ENCODE results near the gene EXOC4.

Gene EXOC4

DNA sequence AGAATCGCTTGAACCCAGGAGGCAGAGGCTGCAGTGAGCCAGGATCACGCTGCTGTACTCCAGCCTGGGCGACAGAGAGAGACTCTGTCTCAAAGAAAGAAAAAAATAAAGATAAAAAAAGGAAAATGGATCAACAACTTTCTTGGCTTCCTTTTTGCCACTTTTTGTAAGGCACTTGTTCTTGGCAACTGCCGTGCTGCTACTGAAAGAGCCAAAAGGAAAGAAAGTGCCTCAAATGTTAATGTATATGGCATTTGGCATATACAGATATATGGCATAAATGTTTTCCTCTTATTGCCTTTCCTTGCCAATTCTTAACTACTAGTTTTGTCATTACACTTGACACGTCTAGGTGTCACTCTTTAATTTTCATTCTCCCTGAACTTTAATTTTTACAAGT is 480.5 kb downstream of the EXOC4 start:
- DNase-seq: no peak

GRCh38 chr7:133735222-133735621 is 482.3 kb downstream of the EXOC4 start:
- no peak for DNase-seq

DNA sequence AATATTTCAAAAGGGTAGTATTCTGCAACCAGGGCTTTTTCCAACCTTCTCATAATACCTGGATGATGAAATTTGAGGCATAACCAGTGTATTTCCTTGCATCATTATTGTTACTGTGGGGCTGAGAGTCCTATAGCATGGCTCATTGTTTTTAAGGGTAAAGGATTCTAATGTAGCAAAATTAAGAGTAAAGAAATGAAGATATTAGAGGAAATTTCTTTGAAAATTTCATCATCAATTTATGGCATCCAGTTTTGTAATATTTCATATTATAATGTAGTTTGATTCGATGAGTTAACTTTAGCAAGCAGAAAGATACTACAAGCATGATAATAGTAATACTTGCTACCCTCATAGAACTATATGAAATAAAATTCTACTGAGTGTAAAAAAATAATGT is 486.9 kb downstream of the EXOC4 start:
- no peak for DNase-seq

DNA sequence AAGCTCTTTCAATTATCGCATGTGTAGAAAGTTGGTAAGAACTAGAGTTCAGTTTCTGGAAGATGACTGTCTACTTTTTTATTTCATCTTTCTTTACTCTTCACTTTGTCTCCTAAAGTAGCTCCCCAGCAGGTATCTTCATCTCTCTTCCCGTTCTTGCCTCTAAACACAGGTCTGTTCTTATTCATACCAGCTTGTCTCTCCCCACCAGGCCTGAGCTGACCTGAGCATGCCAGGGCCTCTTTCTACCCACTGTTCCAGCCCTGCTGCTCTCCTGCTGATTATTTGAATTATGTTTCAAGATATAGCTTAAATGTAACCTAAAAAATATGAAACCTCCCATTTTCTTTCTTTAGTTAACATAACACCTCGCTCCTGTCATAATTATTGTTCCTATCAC is 488.2 kb downstream of the EXOC4 start:
- DNase-seq: no peak

GRCh38 chr7:133741703-133742102 is 488.8 kb downstream of the EXOC4 start:
- no peak for DNase-seq

DNA sequence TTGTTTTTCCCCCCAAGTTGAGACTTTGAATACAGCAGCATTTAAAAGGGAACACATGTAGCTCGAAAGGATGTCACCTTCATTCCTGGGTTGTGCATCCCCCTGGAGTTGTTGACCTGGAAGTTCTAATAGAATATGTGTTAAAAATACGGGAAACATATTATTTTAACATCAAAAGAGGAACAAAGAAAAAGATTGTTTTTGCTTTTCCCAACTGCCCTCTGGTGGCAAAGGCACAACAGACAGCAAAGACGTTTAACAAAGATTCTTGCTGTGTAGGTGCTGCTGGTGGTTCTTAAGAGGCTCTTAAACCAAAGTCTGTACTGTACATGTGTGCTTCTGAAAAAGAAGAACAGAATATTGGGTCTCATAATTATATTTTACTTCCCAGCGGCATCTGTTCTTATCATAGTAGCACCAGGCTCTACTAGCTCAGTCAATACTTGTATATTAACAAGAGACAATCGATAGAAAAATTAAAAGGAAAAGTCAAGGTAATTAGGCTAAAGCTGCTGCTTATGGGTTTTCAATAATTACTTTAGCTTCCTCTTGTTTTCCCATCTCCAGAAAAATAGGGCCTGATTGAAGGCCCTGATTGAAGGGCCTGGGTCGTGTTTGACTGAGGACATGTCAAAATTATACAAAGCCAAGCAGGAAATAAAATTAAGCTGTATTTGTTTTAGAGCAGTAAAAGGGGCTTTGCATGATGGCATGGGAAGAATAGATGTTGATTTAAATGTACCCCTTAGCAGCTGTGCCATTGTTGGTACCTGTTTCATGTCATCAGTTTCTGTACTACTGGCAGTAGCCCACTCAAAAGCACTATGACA is 490.0 kb downstream of the EXOC4 start:
- no peak for DNase-seq

- DNase-seq: no peak
Measured at GRCh38 chr7:133744451-133744850, 491.6 kb downstream of the EXOC4 start.

DNA sequence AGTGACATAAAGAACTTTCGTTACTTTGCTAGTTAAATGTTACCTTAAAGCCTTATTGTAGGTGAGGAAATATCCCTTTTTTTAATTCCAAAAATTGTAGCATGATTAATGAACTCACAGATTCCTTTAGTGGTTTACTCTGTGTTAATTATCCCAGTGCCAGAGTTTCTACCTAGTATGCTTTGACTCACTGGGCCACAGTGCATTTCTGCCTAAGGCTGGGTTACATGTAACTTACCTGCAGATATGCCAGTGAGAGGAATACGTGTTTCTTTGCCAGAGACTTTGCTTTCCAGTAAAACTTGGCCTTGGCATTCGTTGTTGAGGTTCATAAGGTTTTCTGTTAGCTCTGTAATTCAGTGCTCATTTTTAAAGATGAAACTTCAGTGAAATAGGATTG is 493.4 kb downstream of the EXOC4 start:
- no peak for DNase-seq

DNA sequence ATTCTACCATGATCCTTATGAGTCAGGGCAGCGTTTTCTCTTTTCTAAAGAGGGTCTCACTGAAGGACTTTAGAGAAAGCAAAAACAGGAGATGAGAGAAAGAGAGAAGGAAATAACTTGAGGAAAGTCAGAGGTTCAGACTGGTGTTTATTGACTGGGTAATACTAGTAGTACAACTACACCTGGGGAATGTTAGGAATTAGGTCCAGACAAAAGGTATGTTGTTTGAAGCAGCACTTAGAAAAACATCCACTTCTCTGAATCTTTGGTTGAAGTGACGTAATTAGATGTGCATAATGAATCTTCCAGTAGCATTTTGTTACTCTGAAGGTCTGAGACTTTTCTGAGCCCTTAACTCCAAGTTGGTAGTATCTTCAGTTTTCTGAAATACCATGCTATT is 494.0 kb downstream of the EXOC4 start:
- no peak for DNase-seq

- no peak for DNase-seq
Measured at GRCh38 chr7:133748443-133749407, 495.8 kb downstream of the EXOC4 start.

- DNase-seq: no peak
Measured at GRCh38 chr7:133750287-133750686, 497.4 kb downstream of the EXOC4 start.

DNA sequence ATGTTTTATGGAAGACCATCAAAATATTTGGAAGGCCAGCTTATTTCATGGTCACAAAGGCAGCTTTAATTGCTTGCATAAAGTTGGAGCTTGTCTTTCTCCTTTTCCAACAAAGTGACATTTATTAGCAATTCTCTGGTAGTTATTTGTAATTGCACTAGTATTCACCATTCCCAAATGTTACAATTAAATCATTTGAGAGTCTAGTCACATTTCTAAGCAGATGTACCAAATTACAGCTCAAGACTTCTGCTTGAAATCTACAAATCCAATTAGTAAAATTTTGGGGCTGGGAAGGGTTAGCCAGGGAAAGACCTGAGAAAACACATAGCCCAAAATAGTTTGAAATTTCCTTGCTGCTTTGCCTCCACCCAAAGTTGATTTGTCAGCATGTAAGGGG is 498.2 kb downstream of the EXOC4 start:
- DNase-seq: no peak

- DNase-seq: no peak
Measured at GRCh38 chr7:133753513-133753912, 500.6 kb downstream of the EXOC4 start.

- no peak for DNase-seq
Measured at GRCh38 chr7:133754708-133755107, 501.8 kb downstream of the EXOC4 start.

DNA sequence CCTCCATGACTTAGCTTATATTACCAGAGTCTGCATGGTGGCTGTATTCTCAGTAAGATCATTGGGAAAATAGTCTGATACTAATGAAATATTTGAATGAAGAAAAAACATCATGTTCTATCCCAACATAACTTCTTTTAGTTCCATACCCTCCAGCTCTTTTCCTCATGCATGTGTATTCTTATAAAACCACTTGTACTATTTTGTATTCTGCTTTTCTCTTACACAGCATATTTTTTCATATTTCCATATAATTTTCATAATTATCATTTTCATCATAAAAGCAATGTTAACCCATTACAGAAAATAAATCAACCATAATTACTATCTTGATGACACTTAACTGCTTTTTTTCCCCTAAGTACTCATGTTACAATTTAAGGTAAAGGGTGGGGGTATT is 503.0 kb downstream of the EXOC4 start:
- DNase-seq: no peak

DNA sequence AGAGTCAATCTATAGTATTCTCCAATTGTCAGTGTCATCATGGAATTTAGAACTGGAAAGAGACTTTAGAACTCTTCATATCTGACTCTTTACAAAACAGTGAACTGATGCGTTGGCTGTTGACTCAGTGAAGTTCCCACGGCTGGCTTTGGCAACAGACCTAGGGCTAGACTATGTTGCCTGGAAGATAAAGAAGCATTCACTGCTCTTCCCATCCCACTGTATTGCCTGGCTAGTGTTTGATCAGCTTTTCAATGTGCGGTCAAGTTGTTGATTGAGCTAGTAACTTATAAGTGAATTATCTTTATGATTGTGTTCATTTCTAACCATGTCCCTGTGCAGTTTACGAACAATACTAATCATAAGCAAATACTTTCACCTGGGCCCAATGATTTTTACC is 508.6 kb downstream of the EXOC4 start:
- DNase-seq: no peak

DNA sequence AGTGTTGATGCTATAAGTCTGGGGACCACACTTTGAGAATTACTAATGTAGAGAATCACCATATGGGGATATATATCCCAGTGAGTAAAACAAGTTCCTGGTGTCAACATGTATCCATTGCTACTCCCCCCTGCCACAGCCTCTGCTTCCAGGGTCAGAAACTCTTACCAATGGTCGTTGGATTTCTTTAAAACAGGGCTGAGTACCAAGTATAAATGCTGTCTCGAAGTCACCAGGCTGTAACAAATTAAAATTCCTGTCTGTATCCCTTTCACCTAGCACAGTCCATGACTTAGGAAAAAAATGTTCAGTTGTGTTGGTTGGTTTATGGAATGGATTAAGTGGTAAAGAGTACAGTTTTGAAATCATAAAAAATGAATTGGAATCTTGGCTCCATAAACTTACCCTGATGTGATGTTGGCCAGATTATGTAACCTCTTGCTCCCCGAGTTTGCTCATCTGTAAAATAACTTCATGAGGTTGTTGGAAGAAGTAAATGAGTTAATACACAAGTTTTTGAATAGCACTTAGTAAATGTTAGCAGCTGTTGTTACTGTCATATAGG is 510.3 kb downstream of the EXOC4 start:
- no peak for DNase-seq

GRCh38 chr7:133769668-133770067 is 516.8 kb downstream of the EXOC4 start:
- no peak for DNase-seq

DNA sequence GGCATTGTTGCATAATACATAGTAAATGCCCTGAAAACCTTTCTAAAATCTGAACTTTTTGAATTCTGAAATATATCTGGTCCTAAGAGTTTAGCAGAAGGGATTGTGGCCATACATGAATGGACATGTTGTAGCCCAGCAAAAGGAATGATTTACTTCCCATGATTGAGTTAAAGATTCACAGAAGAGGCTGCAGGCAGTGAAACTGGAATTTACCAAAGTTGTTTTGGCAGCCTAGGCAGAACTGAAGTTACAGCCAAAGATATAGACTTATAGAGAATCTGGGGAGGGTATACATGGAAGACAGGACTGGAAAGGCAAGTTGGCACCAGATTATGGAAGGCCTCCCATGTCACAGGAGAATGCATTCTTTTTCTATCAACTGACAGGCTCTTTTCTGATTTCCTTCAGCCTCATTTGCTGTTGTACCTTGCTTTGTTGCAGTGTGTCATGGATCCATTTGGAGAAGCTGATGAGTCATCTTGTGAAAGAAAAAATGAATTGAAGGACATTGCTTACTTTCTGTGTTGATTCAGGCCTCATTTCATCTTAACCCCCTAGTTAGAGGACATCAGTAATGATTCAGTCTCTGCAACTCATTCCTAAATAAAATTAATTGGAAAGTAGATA is 518.1 kb downstream of the EXOC4 start:
- no peak for DNase-seq

DNA sequence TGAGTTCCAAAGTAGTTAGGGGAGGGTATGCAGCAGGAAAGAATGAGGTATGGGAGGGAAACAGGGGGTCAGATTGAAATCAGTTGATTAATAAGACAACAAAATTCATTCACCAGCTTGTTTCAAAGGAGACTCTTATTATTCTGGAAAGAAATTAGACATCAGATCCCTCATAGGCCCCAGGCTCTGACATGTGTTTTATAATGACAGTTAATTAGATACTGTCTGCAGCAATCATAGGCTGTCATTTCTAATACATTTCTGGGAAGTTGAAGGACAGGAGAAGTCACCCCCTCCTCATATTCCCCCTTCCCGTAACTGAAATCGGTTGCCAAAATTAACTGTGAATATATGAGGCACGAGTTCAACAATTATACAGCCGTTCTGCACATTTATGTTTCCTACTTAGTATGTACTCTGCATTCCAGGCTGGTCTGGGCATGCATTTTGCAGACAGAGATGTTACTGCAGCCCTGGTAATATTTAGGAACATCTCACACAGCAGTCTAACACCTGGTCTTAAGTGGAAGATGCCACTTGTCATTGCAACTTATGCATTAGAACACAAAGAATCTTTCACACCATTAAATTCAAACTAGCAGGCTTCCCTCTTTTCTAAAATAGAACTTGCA is 519.0 kb downstream of the EXOC4 start:
- no peak for DNase-seq

- DNase-seq: no peak
Measured at GRCh38 chr7:133773601-133774000, 520.7 kb downstream of the EXOC4 start.

DNA sequence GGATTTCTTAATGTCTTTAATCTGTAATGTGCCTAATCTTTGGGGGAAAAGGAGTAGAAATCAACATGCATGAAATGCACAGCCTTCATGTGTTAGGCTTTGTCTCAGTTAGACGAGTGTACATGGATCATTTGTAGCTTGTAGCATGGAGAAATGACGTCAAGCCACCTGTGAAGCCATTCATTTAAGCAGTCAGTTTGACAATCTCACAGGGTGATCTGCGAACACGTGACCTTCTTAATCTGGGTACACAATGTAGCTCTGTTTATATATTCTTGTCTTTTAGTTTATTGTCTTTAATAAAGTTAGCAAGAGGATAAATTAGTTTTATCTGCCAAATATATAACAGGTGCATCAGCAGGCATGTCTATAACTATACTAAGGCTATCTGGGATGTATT is 522.3 kb downstream of the EXOC4 start:
- no peak for DNase-seq

GRCh38 chr7:133776266-133776665 is 523.4 kb downstream of the EXOC4 start:
- DNase-seq: no peak

All from CD4-positive, alpha-beta T cell treated with Interleukin-4 for 4 hours (primary cell).